Activated CD4-positive, alpha-beta T cell treated with anti-CD3 and anti-CD28 coated beads, Interleukin-2, amount 50 U/mL, for 24 hours (primary cell): ENCODE results near the gene CROCC.
A peak's percentile ranks its signal among the peaks of the same experiment; 100 is the strongest.
"Not testable (repeated sequence)": the region's sequence is repeated elsewhere in the genome, so short reads cannot be mapped to it uniquely, and the experiment has no call there.

Experiments used
- DNase-seq, 2 donors: peaks; one replicate each; pipeline ENCODE4 v3.0.0-alpha.2; 2020; ENCODE audit warnings: low read depth in 1 of 2, low spot score in 1 of 2

Gene CROCC

GRCh38 chr1:16895598-16896315 lies 26.0 kb upstream of the CROCC start, which contains the start of gene RNU1-2:
RNU1-2 (plus strand) TSS chr1:16895980.
- peak; percentile 70 to 86 for DNase-seq

- peak; percentile 58 to 91 for DNase-seq
Measured at GRCh38 chr1:16896316-16897055, 25.2 kb upstream of the CROCC start.

GRCh38 chr1:16897653-16898052 lies 24.1 kb upstream of the CROCC start:
- DNase-seq: not testable (repeated sequence)

- not testable (repeated sequence) for DNase-seq
Measured at GRCh38 chr1:16898298-16898697, 23.4 kb upstream of the CROCC start.

GRCh38 chr1:16899020-16899419 lies 22.7 kb upstream of the CROCC start:
- DNase-seq: not testable (repeated sequence)

GRCh38 chr1:16900751-16901150 lies 21.0 kb upstream of the CROCC start:
- DNase-seq: no peak

- not testable (repeated sequence) for DNase-seq
Measured at GRCh38 chr1:16901371-16901770, 20.4 kb upstream of the CROCC start.

- no peak for DNase-seq
Measured at GRCh38 chr1:16903054-16903453, 18.7 kb upstream of the CROCC start.

- no peak for DNase-seq
Measured at GRCh38 chr1:16903458-16903796, 18.3 kb upstream of the CROCC start.

GRCh38 chr1:16904560-16905109 lies 17.1 kb upstream of the CROCC start:
- peak; percentile 100 for DNase-seq

- DNase-seq: peak in 1 of 2 donors; percentile 67
Measured at GRCh38 chr1:16905110-16905867, 16.4 kb upstream of the CROCC start.

- no peak for DNase-seq
Measured at GRCh38 chr1:16905868-16906702, 15.6 kb upstream of the CROCC start.

- no peak for DNase-seq
Measured at GRCh38 chr1:16906873-16907272, 14.9 kb upstream of the CROCC start.

- no peak for DNase-seq
Measured at GRCh38 chr1:16907870-16908758, 13.6 kb upstream of the CROCC start.

- not testable (repeated sequence) for DNase-seq
Measured at GRCh38 chr1:16911851-16912721, 9.6 kb upstream of the CROCC start.

- DNase-seq: not testable (repeated sequence)
Measured at GRCh38 chr1:16912742-16913141, 9.0 kb upstream of the CROCC start.

GRCh38 chr1:16913181-16913832 lies 8.4 kb upstream of the CROCC start:
- DNase-seq: no peak
